PC-9 (cell line): ENCODE results near the gene C3orf18. TPM values are rescaled to one million over a fixed set of nuclear protein-coding genes. Genes with fewer than 3 reads are reported as not detected.
A peak's percentile ranks its signal among the peaks of the same experiment; 100 is the strongest.

ENCODE experiments used
- BruUV-seq: library from RNA; stranded (reverse); fragments of 400-500 nt; replicated peaks from 2 replicates; lab custom pipeline; 2021; lab: Mats Ljungman, UMichigan
- CTCF ChIA-PET: fragments of 300-600 bp; sonication (Branson Sonifier 250); formaldehyde crosslinking; loops from one replicate; lab custom pipeline; 2022; ENCODE audit warnings: antibody characterized with exemption; lab: Charles Lee
- POLR2A ChIA-PET: fragments of 300-600 bp; sonication (Branson Sonifier 250); formaldehyde crosslinking; loops from one replicate; lab custom pipeline; 2022; ENCODE audit warnings: antibody characterized with exemption; ENCODE audit not compliant: unreplicated experiment; lab: Charles Lee
- DNase-seq, 2 experiments: peaks; one replicate each; pipeline versions ENCODE4 v3.0.0 to v3.0.0-alpha.2; 2015 to 2022; ENCODE audit warnings: mixed read lengths in 1 of 2
- H2AFZ ChIP-seq: fragments of 200-600 bp; sonication (generic); 2 replicates; pipeline ENCODE4 v1.8.1; 2017; ENCODE audit warnings: antibody characterized with exemption
- H3F3A ChIP-seq: fragments of 200-600 bp; sonication (generic); 2 replicates; pipeline ENCODE4 v1.8.1; 2017; ENCODE audit warnings: antibody characterized with exemption, mild to moderate bottlenecking, low read depth; ENCODE audit not compliant: insufficient read depth
- H3K27ac ChIP-seq: fragments of 200-600 bp; sonication (generic); 2 replicates; pipeline ENCODE4 v1.6.1; 2016; ENCODE audit warnings: mixed run types
- H3K27me3 ChIP-seq: fragments of 200-600 bp; sonication (generic); 2 replicates; pipeline ENCODE4 v1.6.1; 2016; ENCODE audit warnings: low read depth, mixed run types; ENCODE audit not compliant: insufficient read depth
- H3K36me3 ChIP-seq: fragments of 200-600 bp; sonication (generic); 2 replicates; pipeline ENCODE4 v1.6.1; 2016; ENCODE audit warnings: low read depth, mixed run types
- H3K4me1 ChIP-seq: fragments of 200-600 bp; sonication (generic); replicated peaks from 2 replicates; pipeline ENCODE4 v1.6.1; 2016; ENCODE audit warnings: mixed run types; ENCODE audit not compliant: insufficient read depth
- H3K4me2 ChIP-seq: fragments of 200-600 bp; sonication (generic); 2 replicates; pipeline ENCODE4 v1.6.1; 2017; ENCODE audit warnings: mixed run types
- H3K4me3 ChIP-seq: fragments of 200-600 bp; sonication (generic); 2 replicates; pipeline ENCODE4 v1.6.1; 2016; ENCODE audit warnings: mixed run types
- H3K79me2 ChIP-seq: fragments of 200-600 bp; sonication (generic); 2 replicates; pipeline ENCODE4 v1.6.1; 2017; ENCODE audit warnings: low read depth, mixed run types
- H3K9me2 ChIP-seq: fragments of 200-600 bp; sonication (generic); 2 replicates; pipeline ENCODE4 v1.8.1; 2017; ENCODE audit warnings: mild to moderate bottlenecking; ENCODE audit not compliant: insufficient read depth
- H3K9me3 ChIP-seq: fragments of 200-600 bp; sonication (generic); 2 replicates; pipeline ENCODE4 v1.8.1; 2016; ENCODE audit warnings: low read depth; ENCODE audit not compliant: insufficient read depth
- H4K20me1 ChIP-seq: fragments of 200-600 bp; sonication (generic); 2 replicates; pipeline ENCODE4 v1.8.1; 2017; ENCODE audit not compliant: insufficient read depth
- EZH2 ChIP-seq: fragments of 200-600 bp; sonication (generic); IDR thresholded peaks from 2 replicates; pipeline ENCODE4 v1.8.0; 2017; ENCODE audit warnings: antibody characterized with exemption, low read depth
- intact Hi-C: fragments of 100-400 bp; cut with micrococcal nuclease; formaldehyde crosslinking; loops from one replicate; pipeline ENCODE4 v1.10.0; 2022; ENCODE audit not compliant: unreplicated experiment
- total RNA-seq: library from RNA; stranded (reverse); gene quantifications from 2 replicates; pipeline ENCODE4 v1.2.3, GENCODE V29; 2021
- TF ChIP-seq, protein P1 (sequence below): fragments of 200-600 bp; sonication (generic); conservative IDR thresholded peaks from 2 replicates; pipeline ENCODE4 v1.6.1; 2017; ENCODE audit warnings: mixed run types, antibody characterized with exemption, mild to moderate bottlenecking, moderate library complexity

Gene C3orf18
- total RNA-seq, 1 experiment from 2014 or later: 7.5 TPM

DNA sequence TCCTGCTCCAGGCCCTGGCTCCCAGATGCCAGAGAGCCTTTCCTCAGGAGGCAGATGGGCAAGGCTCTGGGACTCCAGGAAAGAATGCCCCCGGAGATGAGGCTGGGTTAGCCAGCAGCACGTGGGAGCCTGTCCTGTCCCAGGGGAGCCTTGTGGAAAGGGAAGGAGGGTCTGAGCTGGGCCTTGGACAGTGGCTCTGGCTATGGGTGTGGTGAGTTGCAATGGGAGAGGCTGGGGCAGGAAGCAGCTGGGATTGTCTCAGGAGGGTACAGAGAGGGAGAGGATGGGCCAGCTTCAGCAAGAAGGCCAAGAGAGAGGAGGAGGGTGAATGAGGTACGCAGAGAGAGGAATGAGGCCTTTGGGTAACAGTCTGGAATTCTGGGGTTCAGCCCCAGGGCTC is 46.7 kb downstream of the C3orf18 start:
- CTCF ChIA-PET: no interaction called here
- DNase-seq: no peak
- POLR2A ChIA-PET: no interaction called here

DNA sequence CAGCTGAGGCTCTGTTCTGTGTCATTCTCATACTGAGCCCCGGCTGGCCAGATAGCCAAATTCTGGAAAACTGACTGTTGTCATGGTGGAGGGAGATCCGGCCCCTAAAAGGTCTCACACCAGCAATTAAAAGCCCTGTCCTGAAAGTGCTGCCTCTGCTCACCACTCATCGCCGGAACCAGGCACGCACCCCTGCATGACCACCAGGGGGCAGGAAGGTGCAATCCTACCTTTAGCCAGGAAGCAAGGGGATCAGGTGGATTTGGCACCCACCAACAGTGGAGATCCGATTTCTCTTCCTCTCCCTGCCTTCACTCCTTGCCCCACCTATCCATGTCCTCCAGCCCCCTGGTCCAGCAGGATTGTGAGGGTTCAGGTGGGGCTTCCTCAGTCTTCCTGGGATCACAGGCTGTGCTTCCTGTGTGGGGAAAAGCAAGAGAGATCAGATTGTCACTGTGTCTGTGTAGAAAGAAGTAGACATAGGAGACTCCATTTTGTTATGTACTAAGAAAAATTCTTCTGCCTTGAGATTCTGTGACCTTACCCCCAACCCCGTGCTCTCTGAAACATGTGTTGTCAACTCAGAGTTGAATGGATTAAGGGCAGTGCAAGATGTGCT is 48.0 kb downstream of the C3orf18 start:
- POLR2A ChIA-PET: no interaction called here
- H3K9me3 ChIP-seq: no peaks in the 10 kb centered on the region
- CTCF ChIA-PET: no interaction called here
- no peak overlapping the region for H3K4me3 ChIP-seq
- H3K4me1 ChIP-seq: no peaks in the 10 kb centered on the region
- peak; percentile 43 to 72 for DNase-seq
- no peaks in the 10 kb centered on the region for H3F3A ChIP-seq
- BruUV-seq: no TSS peak
- no peak overlapping the region for H3K27ac ChIP-seq
- no peak overlapping the region for H3K4me2 ChIP-seq
- H3K79me2 ChIP-seq: no peaks in the 10 kb centered on the region
- no peaks in the 10 kb centered on the region for H3K36me3 ChIP-seq
- no peak overlapping the region for H2AFZ ChIP-seq
- no peaks in the 10 kb centered on the region for H3K9me2 ChIP-seq
- intact Hi-C loops: loop anchor here (1.0 kb wide), 1 partner anchor 95 kb away; no protein-coding TSS in a partner anchor
- H4K20me1 ChIP-seq: no peaks in the 10 kb centered on the region
- TF ChIP-seq, protein P1, sequence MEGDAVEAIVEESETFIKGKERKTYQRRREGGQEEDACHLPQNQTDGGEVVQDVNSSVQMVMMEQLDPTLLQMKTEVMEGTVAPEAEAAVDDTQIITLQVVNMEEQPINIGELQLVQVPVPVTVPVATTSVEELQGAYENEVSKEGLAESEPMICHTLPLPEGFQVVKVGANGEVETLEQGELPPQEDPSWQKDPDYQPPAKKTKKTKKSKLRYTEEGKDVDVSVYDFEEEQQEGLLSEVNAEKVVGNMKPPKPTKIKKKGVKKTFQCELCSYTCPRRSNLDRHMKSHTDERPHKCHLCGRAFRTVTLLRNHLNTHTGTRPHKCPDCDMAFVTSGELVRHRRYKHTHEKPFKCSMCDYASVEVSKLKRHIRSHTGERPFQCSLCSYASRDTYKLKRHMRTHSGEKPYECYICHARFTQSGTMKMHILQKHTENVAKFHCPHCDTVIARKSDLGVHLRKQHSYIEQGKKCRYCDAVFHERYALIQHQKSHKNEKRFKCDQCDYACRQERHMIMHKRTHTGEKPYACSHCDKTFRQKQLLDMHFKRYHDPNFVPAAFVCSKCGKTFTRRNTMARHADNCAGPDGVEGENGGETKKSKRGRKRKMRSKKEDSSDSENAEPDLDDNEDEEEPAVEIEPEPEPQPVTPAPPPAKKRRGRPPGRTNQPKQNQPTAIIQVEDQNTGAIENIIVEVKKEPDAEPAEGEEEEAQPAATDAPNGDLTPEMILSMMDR: peak; percentile 89
- no peak for TF ChIP-seq EZH2
- peaks cover 61% of the 10 kb centered on the region for H3K27me3 ChIP-seq

More for the DNA sequence above, 46.7 kb downstream of the C3orf18 start:
- intact Hi-C loops: no loop called here
- no peak overlapping the region for H2AFZ ChIP-seq
- H3K4me1 ChIP-seq: no peaks in the 10 kb centered on the region
- H3F3A ChIP-seq: no peaks in the 10 kb centered on the region
- no TSS peak for BruUV-seq
- no peak overlapping the region for H3K27ac ChIP-seq
- no peaks in the 10 kb centered on the region; the same call in 1 of the 2 replicates for H4K20me1 ChIP-seq
- no peak overlapping the region for H3K4me2 ChIP-seq
- no peak overlapping the region for H3K4me3 ChIP-seq
- peaks cover 48% of the 10 kb centered on the region; the same call in 1 of the 2 replicates for H3K27me3 ChIP-seq
- no peaks in the 10 kb centered on the region for H3K36me3 ChIP-seq
- H3K9me3 ChIP-seq: no peaks in the 10 kb centered on the region
- TF ChIP-seq EZH2: no peak
- TF ChIP-seq, protein P1: no peak
- no peaks in the 10 kb centered on the region for H3K79me2 ChIP-seq
- H3K9me2 ChIP-seq: no peaks in the 10 kb centered on the region

DNA sequence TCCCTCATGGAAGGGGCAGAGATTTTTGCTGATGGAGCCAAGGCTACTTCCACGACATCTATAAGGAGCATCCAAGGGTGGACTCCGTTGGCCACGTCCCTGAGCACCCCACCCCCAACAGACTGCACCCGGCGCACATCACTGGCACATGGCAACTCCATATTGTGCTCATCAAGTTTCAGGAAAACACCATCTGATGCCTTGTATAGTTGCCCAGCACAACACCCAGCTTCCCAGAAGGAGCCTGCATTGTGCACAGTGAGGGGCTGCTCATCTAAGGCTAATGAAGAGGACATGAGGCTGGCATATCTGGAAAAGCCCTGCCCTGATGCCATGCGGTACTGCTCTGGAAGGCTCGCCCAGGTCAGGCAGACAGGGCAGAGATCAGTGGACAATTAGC is 49.1 kb downstream of the C3orf18 start:
- no peaks in the 10 kb centered on the region for H3F3A ChIP-seq
- intact Hi-C loops: no loop called here
- no peaks in the 10 kb centered on the region for H3K9me3 ChIP-seq
- ChIA-PET CTCF (interaction anchor here (0.6 kb wide), 2 partner anchors 248 to 316 kb away, joined by 4 to 6 read pairs; no protein-coding TSS in a partner anchor), POLR2A (no interaction called here)
- H3K79me2 ChIP-seq: no peaks in the 10 kb centered on the region
- H3K4me1 ChIP-seq: no peaks in the 10 kb centered on the region
- H3K4me2 ChIP-seq: no peak overlapping the region
- no peak overlapping the region for H3K27ac ChIP-seq
- no peaks in the 10 kb centered on the region for H3K36me3 ChIP-seq
- no peak overlapping the region for H2AFZ ChIP-seq
- no peak overlapping the region for H3K4me3 ChIP-seq
- TF ChIP-seq EZH2: no peak
- TF ChIP-seq, protein P1: no peak
- H3K9me2 ChIP-seq: no peaks in the 10 kb centered on the region
- BruUV-seq: no TSS peak
- H3K27me3 ChIP-seq: peaks cover 68% of the 10 kb centered on the region
- no peak for DNase-seq
- H4K20me1 ChIP-seq: no peaks in the 10 kb centered on the region
